Retina (tissue), 1 donor: ENCODE measurements around the gene BCAR1.

Experiments
- DNase-seq: peaks from one replicate; pipeline ENCODE4 v3.0.0-alpha.2; 2016

The BCAR1 gene

GRCh38 chr16:75238853-75239541 is 12.4 kb downstream of the BCAR1 start:
- DNase-seq, result no peak

GRCh38 chr16:75238132-75238852 is 13.1 kb downstream of the BCAR1 start:
- no peak for DNase-seq

GRCh38 chr16:75237398-75238131 is 13.9 kb downstream of the BCAR1 start:
- no peak for DNase-seq

- DNase-seq, result no peak
Observed at GRCh38 chr16:75236736-75237397, 14.6 kb downstream of the BCAR1 start.

- DNase-seq, result no peak
Observed at GRCh38 chr16:75236232-75236631, 15.2 kb downstream of the BCAR1 start.

- DNase-seq, result no peak
Observed at GRCh38 chr16:75235721-75236193, 15.7 kb downstream of the BCAR1 start.

- DNase-seq, result no peak
Observed at GRCh38 chr16:75234856-75235696, 16.3 kb downstream of the BCAR1 start.

- no peak for DNase-seq
Observed at GRCh38 chr16:75233611-75233938, 17.8 kb downstream of the BCAR1 start.

GRCh38 chr16:75231570-75231969 is 19.9 kb downstream of the BCAR1 start:
- DNase-seq, result no peak

- no peak for DNase-seq
Observed at GRCh38 chr16:75230471-75231110, 20.8 kb downstream of the BCAR1 start.

GRCh38 chr16:75229172-75230031 is 22.0 kb downstream of the BCAR1 start:
- DNase-seq, result no peak

GRCh38 chr16:75228143-75228976 is 23.1 kb downstream of the BCAR1 start:
- no peak for DNase-seq

- no peak for DNase-seq
Observed at GRCh38 chr16:75227361-75228142, 23.9 kb downstream of the BCAR1 start.

- no peak for DNase-seq
Observed at GRCh38 chr16:75226550-75227360, 24.7 kb downstream of the BCAR1 start.

GRCh38 chr16:75225678-75226515 is 25.5 kb downstream of the BCAR1 start:
- DNase-seq, result no peak

GRCh38 chr16:75225092-75225491 is 26.3 kb downstream of the BCAR1 start:
- no peak for DNase-seq
